AG10803 (cell line): Measurements from ENCODE around the gene THBS1.

ENCODE experiments used
- DNase-seq: peaks from one replicate; pipeline ENCODE4 v3.0.0; 2010; ENCODE audit warnings: low read depth
- H3K4me3 ChIP-seq: 2 replicates; pipeline ENCODE4 v1.5.1; 2011; ENCODE audit warnings: mild to moderate bottlenecking, low read length, control low read depth
- TF ChIP-seq, protein P1 (sequence below): conservative IDR thresholded peaks from 2 replicates; pipeline ENCODE4 v1.5.1; 2011; ENCODE audit warnings: mild to moderate bottlenecking, low read length, control low read depth, inconsistent platforms

The THBS1 gene

DNA sequence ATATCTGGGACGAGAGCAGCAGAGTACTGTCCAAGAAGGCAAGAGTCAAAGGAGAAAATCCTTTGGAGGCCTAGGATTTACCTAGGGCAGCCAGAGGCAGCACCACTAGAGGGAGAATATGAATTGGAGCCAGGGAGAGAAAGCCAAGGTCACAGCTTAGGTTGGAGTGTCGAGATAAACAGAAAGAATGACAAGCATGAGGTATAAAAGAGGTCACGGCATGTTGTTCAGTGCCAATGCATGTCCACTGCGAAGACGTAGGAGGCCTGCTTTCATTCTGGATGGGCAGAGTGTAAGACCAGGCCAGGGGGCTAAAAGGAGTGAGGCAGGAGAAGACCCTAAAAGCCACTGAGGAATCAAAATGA, 47.2 kb downstream of the THBS1 start:
- TF ChIP-seq, protein P1, sequence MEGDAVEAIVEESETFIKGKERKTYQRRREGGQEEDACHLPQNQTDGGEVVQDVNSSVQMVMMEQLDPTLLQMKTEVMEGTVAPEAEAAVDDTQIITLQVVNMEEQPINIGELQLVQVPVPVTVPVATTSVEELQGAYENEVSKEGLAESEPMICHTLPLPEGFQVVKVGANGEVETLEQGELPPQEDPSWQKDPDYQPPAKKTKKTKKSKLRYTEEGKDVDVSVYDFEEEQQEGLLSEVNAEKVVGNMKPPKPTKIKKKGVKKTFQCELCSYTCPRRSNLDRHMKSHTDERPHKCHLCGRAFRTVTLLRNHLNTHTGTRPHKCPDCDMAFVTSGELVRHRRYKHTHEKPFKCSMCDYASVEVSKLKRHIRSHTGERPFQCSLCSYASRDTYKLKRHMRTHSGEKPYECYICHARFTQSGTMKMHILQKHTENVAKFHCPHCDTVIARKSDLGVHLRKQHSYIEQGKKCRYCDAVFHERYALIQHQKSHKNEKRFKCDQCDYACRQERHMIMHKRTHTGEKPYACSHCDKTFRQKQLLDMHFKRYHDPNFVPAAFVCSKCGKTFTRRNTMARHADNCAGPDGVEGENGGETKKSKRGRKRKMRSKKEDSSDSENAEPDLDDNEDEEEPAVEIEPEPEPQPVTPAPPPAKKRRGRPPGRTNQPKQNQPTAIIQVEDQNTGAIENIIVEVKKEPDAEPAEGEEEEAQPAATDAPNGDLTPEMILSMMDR = peak; percentile 22; the same call in 1 of the 2 replicates
- no peak overlapping the region for H3K4me3 ChIP-seq
- no peak for DNase-seq

DNA sequence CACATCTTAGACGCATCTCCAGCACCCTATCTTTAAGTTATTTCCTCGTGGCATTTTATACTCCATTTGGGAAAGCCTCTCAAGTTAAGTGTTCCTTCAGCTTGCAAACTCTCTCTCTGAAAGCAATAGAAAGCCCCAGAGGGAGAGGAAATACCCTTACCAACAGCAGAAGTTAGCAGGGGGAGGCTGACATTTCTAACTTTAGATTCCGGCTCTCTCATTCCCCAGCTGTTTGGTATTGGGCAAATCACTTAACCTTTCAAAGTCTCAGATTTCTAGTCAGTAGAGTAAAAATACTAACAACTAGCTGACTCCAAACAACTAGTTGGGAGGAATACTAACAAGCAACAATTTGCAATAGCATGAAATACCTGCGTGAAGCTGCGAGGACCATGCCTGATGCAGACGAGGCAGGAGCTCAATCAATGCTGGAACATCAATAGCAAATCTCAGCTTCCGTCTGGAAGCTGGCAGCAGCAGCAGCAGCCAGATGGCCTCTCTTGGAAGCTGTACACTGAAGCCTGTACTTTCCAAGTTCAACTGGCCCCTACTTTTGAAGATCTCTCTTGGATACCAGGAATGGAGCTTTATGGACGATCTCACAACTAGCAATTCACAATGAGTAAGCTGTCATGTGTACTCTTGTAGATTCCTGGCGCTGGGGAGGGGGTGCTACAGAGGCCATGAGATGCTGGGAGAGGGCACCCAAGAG, 47.8 kb downstream of the THBS1 start:
- H3K4me3 ChIP-seq = no peak overlapping the region
- TF ChIP-seq, protein P1 = no peak
- DNase-seq = peak; percentile 37

DNA sequence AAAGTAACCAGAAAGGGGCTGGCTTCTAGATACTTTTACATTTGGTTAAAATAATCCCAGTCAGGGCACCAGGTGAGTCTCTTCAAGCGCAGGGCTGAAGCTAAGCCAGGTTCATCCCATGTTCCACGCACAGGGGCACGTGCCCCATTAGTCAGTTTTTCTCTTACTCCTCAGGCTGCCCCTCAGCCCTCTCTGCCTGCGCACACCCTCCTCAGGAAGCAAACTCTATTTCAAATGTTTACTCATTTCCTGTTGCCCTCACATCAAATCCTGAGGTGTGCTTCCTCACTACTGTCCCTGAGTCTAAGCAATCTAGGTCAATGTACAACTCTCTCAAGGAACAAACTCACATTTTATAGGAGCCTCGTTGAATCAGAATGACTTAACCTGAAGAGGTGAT, 48.5 kb downstream of the THBS1 start:
- H3K4me3 ChIP-seq = no peak overlapping the region
- no peak for DNase-seq
- TF ChIP-seq, protein P1 = no peak

DNA sequence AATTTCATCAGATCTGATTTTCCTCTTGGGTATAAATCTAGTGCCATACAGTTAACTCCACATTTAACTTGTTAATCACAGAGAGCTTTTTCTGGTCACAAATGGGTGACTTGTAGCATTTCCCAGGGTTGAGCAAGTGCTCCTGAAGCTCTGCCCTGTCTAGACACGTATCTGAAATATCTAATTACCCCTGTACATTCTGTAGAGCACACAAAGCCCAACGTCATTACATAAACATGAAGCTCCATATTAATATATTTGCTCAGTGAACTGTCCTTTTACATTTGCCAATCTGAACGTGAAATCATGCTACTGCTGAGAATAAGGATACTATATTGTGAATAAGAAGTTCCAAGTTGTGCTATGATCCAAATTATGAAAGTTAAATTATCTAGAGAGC, 49.0 kb downstream of the THBS1 start:
- H3K4me3 ChIP-seq = no peak overlapping the region
- DNase-seq = no peak
- TF ChIP-seq, protein P1 = no peak

DNA sequence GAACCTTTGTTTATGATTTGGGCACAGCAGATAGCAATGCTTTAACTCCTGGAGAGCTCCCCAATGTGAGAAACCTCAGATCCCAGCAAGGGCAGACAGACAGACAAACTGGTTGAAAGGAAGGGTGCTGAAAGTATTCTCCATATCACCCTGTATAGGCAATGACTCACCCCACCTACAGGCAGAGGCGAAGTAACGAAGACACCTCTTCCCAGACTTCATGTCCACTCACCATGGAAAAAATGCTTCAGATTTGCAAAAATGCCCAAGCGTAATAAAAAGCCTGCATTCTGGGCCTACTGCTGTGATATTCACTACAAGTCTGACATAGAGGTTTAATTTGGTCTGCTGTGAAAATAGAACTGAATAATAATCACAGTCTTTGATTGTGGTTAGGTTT, 50.5 kb downstream of the THBS1 start:
- no peak for DNase-seq
- TF ChIP-seq, protein P1 = no peak
- no peak overlapping the region for H3K4me3 ChIP-seq

DNA sequence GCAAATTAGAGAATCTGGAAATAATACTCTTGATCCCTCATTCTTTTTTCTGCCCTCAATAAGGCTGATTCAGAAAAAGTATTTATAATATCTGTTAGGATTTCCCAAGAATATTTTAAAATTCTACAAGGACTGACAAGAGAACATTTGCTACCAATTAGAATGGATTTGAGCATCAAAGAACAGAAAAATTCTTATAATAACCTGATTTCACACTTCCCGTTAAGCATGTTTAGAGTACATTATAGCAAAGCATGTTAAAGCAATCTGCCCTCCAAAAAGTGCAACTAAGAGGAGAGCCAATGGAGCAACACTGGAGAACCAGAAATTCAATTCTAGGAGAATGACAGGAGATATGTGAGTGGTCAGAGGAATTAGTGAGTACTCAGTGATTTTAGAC, 57.2 kb downstream of the THBS1 start:
- H3K4me3 ChIP-seq = no peak overlapping the region
- TF ChIP-seq, protein P1 = no peak
- DNase-seq = no peak

DNA sequence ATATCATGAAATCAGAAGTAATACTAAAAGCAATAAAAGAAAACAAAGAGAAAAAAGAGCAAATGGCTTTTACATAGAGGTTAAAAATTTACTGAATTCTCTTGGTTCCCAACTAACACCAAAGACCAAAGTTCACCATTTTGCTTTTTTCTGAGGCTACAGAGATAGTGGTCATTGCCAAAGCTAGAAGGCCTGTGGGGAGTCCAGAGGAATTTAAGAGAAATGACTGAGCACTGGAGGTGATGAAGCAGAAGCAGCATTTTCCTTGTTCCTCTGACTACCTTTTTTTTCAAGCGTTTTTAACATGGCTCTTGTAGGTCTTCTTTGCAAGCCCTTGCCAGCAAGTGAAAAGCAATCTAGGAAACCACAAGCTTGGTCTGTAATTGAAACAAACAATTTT, 58.2 kb downstream of the THBS1 start:
- H3K4me3 ChIP-seq = no peak overlapping the region
- TF ChIP-seq, protein P1 = no peak

More for the DNA sequence above, 58.2 kb downstream of the THBS1 start:
- no peak for DNase-seq
